Gastrocnemius medialis (tissue), 4 donors: Measurements from ENCODE around the gene TICAM1.

Source experiments
- POLR2A ChIP-seq, 2 donors: fragments of 450-650 bp; IDR thresholded peaks; one replicate each; pipeline ENCODE4 v1.6.1; 2017; ENCODE audit warnings: antibody characterized with exemption in 2 of 2, mild to moderate bottlenecking in 2 of 2, moderate library complexity in 2 of 2
- TF ChIP-seq, protein P1 (sequence below), 5 experiments: fragments of 450-650 bp in 3 of 5; fragments of 200-600 bp in 2 of 5; sonication (generic) in 2 of 5; IDR thresholded peaks in 4 of 5; conservative IDR thresholded peaks in 1 of 5; 1 replicate in 4 of 5; 2 replicates in 1 of 5; pipeline ENCODE4 v1.5.1; 2016 to 2019; ENCODE audit warnings: antibody characterized with exemption in 5 of 5, mild to moderate bottlenecking in 3 of 5, moderate library complexity in 3 of 5

DNA sequence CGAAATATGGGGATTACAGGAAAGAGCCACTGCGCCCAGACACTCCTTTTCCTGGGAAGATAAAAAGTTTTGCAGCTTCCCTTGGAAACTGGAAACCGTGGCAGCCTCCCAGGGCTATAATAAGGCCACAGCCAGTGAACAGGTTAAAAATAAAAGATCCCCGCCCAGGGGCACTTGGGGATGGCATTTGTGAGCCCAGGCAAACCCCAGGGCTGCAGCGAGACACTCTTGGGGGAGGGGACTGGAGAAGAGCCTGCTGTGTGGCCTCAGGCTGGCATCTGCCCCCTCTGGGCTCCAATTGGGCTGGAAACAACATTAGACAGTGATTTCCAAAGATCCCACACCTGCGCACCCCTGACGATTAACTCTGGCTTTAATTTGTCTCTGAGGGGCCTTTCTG, 28.8 kb downstream of the TICAM1 start:
- TF ChIP-seq, protein P1, sequence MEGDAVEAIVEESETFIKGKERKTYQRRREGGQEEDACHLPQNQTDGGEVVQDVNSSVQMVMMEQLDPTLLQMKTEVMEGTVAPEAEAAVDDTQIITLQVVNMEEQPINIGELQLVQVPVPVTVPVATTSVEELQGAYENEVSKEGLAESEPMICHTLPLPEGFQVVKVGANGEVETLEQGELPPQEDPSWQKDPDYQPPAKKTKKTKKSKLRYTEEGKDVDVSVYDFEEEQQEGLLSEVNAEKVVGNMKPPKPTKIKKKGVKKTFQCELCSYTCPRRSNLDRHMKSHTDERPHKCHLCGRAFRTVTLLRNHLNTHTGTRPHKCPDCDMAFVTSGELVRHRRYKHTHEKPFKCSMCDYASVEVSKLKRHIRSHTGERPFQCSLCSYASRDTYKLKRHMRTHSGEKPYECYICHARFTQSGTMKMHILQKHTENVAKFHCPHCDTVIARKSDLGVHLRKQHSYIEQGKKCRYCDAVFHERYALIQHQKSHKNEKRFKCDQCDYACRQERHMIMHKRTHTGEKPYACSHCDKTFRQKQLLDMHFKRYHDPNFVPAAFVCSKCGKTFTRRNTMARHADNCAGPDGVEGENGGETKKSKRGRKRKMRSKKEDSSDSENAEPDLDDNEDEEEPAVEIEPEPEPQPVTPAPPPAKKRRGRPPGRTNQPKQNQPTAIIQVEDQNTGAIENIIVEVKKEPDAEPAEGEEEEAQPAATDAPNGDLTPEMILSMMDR (IDR thresholded peaks at IDR 0.05 in 4 of 5, conservative IDR thresholded peaks at IDR 0.05 in 1 of 5), result no peak
- peak in 1 of 2 donors; percentile 35 for TF ChIP-seq POLR2A (IDR thresholded peaks at IDR 0.05)
